ENCODE results near the gene AK4.

AK4 gene

GRCh38 chr1:65264197-65264929, 116.4 kb downstream of the AK4 start (continued):
- TF ChIP-seq ATF2 (tag by site-specific recombination; IDR thresholded peaks at IDR 0.05; ENCODE audit: low read depth) (no peak), ZNF404 (tag by site-specific recombination; IDR thresholded peaks at IDR 0.05) (no peak), ZBTB1 (tag by site-specific recombination; IDR thresholded peaks at IDR 0.05) (no peak), ZNF639 (tag by site-specific recombination; IDR thresholded peaks at IDR 0.05) (peak; percentile 66; the same call in 1 of the 2 replicates), ZNF148 (tag by site-specific recombination; IDR thresholded peaks at IDR 0.05; ENCODE audit: borderline replicate concordance) (no peak), ZNF10 (tag by site-specific recombination; IDR thresholded peaks at IDR 0.05) (peak; percentile 37; the same call in 1 of the 2 replicates), BCL11A (tag by site-specific recombination; IDR thresholded peaks at IDR 0.05; ENCODE audit: low read depth) (no peak), KLF1 (tag by site-specific recombination; IDR thresholded peaks at IDR 0.05) (no peak), ZNF449 (tag by site-specific recombination; IDR thresholded peaks at IDR 0.05) (no peak), ZNF629 (tag by site-specific recombination; IDR thresholded peaks at IDR 0.05) (peak; percentile 76), TCF7L2 (IDR thresholded peaks at IDR 0.05; ENCODE audit: borderline replicate concordance, low read depth, low read length) (no peak), ZNF76 (tag by site-specific recombination; IDR thresholded peaks at IDR 0.05; ENCODE audit: borderline replicate concordance, low read depth) (peak; percentile 44; the same call in 1 of the 2 replicates), ZNF433 (tag by site-specific recombination; IDR thresholded peaks at IDR 0.05; ENCODE audit: low read depth) (no peak), ZNF785 (tag by site-specific recombination; IDR thresholded peaks at IDR 0.05) (no peak), KLF16 (tag by site-specific recombination; IDR thresholded peaks at IDR 0.05) (peak; percentile 64; the same call in 1 of the 2 replicates), ZNF513 (tag by site-specific recombination; IDR thresholded peaks at IDR 0.05) (peak; percentile 88), ZNF423 (tag by site-specific recombination; IDR thresholded peaks at IDR 0.05) (no peak), ZNF548 (tag by site-specific recombination; IDR thresholded peaks at IDR 0.05) (no peak), ZNF239 (tag by site-specific recombination; IDR thresholded peaks at IDR 0.05) (no peak), PRDM10 (tag by site-specific recombination; IDR thresholded peaks at IDR 0.05) (peak; percentile 79), BCL6B (tag by site-specific recombination; IDR thresholded peaks at IDR 0.05) (no peak), ZNF155 (tag by site-specific recombination; IDR thresholded peaks at IDR 0.05) (no peak), INSM2 (tag by site-specific recombination; IDR thresholded peaks at IDR 0.05) (0 out of 2 replicates have a peak, but pooled peaks have one; percentile 76)

All from HEK293 (cell line).